Mesodermal cell (in vitro differentiated cells): ENCODE results near the gene MYCBP2.

Experiments
- H3K27ac ChIP-seq: 2 replicates; pipeline ENCODE4 v1.7.0; 2013; ENCODE audit warnings: mild to moderate bottlenecking, low read depth, low read length, moderate library complexity; ENCODE audit not compliant: severe bottlenecking
- H3K36me3 ChIP-seq: 2 replicates; pipeline ENCODE4 v1.7.1; 2013; ENCODE audit warnings: mild to moderate bottlenecking, low read length, moderate library complexity; ENCODE audit not compliant: control insufficient read depth, insufficient read depth
- H3K4me1 ChIP-seq: one replicate; pipeline ENCODE4 v1.7.1; 2013; ENCODE audit warnings: mild to moderate bottlenecking, low read length; ENCODE audit not compliant: insufficient read depth, control insufficient read depth, poor library complexity, severe bottlenecking
- H3K4me3 ChIP-seq: 2 replicates; pipeline ENCODE4 v1.7.0; 2013; ENCODE audit warnings: low read length, control low read depth, mild to moderate bottlenecking; ENCODE audit not compliant: insufficient read depth, poor library complexity, severe bottlenecking; ENCODE audit errors: extremely low read depth
- H3K9me3 ChIP-seq: 2 replicates; pipeline ENCODE4 v1.7.1; 2013; ENCODE audit warnings: mild to moderate bottlenecking, low read length, moderate library complexity; ENCODE audit not compliant: control insufficient read depth
- WGBS, 2 experiments: methylation state at CpG; one replicate each; pipeline ENCODE4 v1.1.5; 2013; ENCODE audit warnings: missing lambda C conversion rate in 2 of 2; ENCODE audit not compliant: insufficient coverage in 2 of 2; 5-methylcytosine and 5-hydroxymethylcytosine counted together

MYCBP2 gene

DNA sequence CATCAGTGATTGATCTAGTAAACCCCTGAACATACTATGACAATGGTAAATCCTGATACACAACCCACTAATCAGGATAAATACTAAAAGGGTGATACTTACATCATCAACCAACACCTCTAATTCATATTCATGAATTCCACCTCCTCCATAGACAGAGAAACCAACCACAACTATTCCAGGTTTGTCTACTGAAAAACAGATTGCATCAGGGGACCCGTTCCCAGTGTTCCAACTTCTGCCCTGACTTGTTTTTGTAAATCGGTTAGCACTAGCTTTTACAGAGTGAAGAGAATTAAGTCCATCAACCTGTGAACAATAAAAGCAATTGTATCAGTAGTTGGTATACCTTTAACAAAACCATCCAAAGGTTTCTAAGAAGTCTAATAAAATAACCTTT, 149.2 kb downstream of the MYCBP2 start:
- H3K36me3 ChIP-seq, result peaks cover 22% of the 10 kb centered on the region
- H3K4me3 ChIP-seq, result no peak overlapping the region
- WGBS, 2 experiments, result no CpG with 5 or more reads among the region's 2 CpGs
- H3K9me3 ChIP-seq, result no peaks in the 10 kb centered on the region
- H3K27ac ChIP-seq, result no peak overlapping the region
- H3K4me1 ChIP-seq, result no peaks in the 10 kb centered on the region

DNA sequence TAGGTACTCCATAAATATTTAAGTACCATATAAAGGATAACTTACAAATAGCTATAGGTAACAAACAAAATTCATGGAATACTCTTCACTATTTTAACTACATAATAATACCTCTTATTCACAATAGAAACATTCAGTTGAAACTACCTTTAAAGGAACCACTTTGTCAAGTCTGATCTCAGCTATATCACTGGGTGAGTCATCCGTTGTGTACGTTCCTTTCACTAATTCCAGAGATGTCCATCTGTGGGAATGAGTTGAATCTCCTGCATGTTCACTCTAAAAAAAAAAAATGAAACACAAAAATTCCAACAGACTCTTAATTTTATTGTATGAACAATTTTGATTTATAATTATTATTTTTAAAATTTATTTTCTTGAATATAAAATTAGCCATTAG, 150.5 kb downstream of the MYCBP2 start:
- no peak overlapping the region for H3K4me3 ChIP-seq
- no peaks in the 10 kb centered on the region for H3K9me3 ChIP-seq
- H3K4me1 ChIP-seq, result no peaks in the 10 kb centered on the region
- no peak overlapping the region for H3K27ac ChIP-seq
- no CpG with 5 or more reads among the region's 2 CpGs for WGBS, 2 experiments
- H3K36me3 ChIP-seq, result peaks cover 22% of the 10 kb centered on the region

DNA sequence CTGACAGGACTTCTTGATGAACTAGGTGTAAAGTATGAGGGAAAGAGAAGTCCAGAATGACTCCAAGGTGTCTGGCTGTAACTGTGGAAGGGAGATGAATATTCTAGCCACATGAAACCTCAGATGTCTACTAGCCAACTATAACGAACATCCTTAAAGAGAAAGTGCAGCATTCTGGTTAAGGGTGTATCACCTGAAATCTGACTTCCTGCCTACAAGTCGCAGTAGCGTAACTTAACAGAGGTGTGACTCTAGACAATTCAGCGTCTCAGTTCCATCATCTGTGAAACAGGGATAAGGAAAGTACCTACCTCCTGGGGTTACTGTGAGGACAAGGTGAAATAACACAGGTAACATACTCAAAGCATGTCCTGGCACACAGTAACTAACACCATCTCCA, 154.2 kb downstream of the MYCBP2 start:
- H3K4me3 ChIP-seq, result no peak overlapping the region
- no peaks in the 10 kb centered on the region for H3K4me1 ChIP-seq
- no peaks in the 10 kb centered on the region for H3K9me3 ChIP-seq
- H3K36me3 ChIP-seq, result peaks cover 13% of the 10 kb centered on the region
- H3K27ac ChIP-seq, result no peak overlapping the region
- WGBS, 2 experiments, result 93 to 95% methylated on average over 3 to 4 of the region's 4 CpGs

DNA sequence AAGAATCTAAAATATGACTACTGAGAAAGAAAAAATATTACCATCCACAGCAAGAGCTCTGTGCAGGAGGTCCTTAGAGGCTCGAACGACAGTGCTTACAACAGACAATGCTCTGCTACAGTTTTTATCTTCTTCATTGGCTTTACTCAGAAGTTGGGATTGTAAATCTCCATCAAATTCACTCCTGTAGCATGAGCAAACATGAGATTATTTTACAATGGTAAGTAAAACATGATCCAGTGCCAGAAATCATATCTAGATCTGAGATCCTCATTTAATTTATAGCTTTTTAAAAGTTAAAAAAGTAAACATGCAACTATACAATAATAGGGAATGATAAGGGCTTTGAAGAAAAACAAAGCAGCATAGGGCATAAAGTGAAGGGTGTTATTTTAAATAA, 155.4 kb downstream of the MYCBP2 start:
- Histone ChIP-seq H3K4me1 (no peaks in the 10 kb centered on the region), H3K27ac (no peak overlapping the region), H3K4me3 (no peak overlapping the region), H3K9me3 (no peaks in the 10 kb centered on the region), H3K36me3 (peaks cover 8% of the 10 kb centered on the region)
- 80% methylated on average over 1 of the region's 2 CpGs; no CpG with 5 or more reads in 1 of the 2 experiments for WGBS, 2 experiments

DNA sequence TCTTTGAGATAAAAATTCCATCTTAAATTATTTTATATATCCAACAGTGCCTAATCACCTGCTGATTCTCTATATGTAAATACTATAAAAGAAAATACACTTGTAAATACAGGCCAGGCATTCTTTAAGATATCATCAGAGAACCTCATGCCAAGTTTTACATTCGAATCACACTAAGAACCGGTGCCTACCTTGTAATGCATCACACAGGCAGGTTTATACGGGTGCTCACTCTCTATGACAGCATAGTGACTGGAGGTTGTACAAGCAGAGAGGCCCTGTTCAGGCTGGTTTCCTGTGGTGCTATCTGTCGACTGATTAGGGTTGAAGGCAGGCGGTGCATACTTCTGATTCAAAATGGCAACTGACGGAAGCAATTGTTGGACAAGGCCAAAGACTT, 158.7 kb downstream of the MYCBP2 start:
- H3K36me3 ChIP-seq, result peaks cover 24% of the 10 kb centered on the region
- H3K4me1 ChIP-seq, result no peaks in the 10 kb centered on the region
- 96% methylated on average over 3 of the region's 6 CpGs for WGBS, 2 experiments
- no peak overlapping the region for H3K4me3 ChIP-seq
- H3K27ac ChIP-seq, result no peak overlapping the region
- no peaks in the 10 kb centered on the region for H3K9me3 ChIP-seq

DNA sequence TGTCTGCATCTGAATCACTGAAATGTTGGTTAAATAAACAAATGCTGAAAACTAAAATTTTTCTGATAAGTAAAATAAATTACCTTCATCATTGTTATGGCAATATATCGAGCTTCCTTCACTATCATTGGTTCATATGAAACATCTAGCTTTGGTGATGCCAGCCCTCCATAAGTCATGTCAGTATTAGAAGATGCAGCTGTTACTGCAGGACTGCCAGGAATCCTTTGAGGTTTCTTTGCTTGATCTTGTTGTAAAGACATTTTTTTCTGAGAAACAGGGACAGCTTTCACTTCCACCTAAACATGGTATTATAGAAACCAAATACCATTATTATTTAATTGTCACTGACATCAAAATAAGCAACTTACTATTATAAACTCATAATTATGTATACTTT, 176.2 kb downstream of the MYCBP2 start:
- no peaks in the 10 kb centered on the region for H3K9me3 ChIP-seq
- H3K4me1 ChIP-seq, result no peaks in the 10 kb centered on the region
- WGBS, 2 experiments, result no CpG with 5 or more reads among the region's 1 CpG
- H3K4me3 ChIP-seq, result no peak overlapping the region
- peaks cover 23% of the 10 kb centered on the region for H3K36me3 ChIP-seq
- no peak overlapping the region for H3K27ac ChIP-seq

DNA sequence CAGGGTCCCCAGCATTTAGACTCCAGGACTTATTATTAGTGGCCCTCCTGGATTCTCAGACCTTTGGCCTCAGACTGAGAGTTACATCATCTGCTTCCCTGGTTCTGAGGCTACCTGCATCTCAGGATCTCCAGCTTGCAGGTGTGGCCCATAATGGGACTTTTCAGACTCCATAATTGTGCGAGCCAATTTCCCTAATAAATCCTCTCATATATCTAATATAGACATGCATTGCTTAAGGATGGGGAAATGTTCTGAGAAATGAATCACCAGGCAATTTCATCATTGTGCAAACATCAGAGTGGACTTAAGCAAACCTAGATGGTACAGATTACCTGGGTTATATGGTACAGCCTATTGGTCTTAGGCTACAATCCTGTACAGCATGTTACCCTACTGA, 183.5 kb downstream of the MYCBP2 start:
- H3K36me3 ChIP-seq, result peaks cover 26% of the 10 kb centered on the region
- WGBS, 2 experiments, result no CpG with 5 or more reads among the region's 1 CpG
- no peaks in the 10 kb centered on the region for H3K4me1 ChIP-seq

DNA sequence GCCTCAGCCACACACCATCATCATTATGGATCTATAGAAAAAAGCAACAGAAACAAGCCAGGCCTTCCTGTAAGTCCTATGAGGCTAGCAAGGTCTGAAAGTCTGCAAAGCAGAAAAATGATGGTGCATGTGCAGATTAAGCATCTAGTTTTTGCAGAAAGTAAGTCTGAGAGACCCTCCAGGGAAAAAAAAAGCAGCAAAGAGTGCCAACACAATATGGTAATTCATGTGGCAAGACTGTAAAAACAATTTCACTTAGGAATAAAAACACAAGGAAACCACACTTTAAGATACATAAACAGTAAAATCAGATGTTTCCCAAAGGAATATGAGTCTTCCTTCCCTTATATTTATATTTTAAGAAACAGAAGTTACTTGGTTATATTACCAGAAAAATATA, 187.6 kb downstream of the MYCBP2 start:
- Histone ChIP-seq H3K36me3 (peaks cover 26% of the 10 kb centered on the region), H3K4me1 (peaks cover 13% of the 10 kb centered on the region), H3K9me3 (no peaks in the 10 kb centered on the region), H3K4me3 (no peak overlapping the region), H3K27ac (no peak overlapping the region)

More for the DNA sequence above, 183.5 kb downstream of the MYCBP2 start:
- Histone ChIP-seq H3K4me3 (no peak overlapping the region), H3K27ac (no peak overlapping the region), H3K9me3 (no peaks in the 10 kb centered on the region)

DNA sequence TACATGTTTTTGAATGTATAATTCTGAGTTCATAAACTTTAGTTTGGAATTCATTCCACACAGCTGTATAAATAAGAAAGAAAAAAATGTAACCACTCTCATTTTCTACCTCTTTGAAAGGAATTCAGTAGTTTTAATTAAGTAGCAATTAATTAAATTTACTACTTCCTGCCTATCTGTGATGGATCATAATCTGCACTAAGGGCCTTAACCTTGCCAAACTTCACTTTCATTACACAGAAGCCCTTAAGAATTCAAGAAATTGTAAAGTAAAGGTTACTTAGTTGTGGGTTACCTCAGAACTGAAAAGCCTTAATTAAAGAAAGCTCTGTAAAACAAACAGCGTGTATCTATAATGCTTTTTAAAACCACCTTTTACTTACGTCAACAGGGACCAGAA, 188.1 kb downstream of the MYCBP2 start:
- H3K4me1 ChIP-seq, result peaks cover 13% of the 10 kb centered on the region
- no peak overlapping the region for H3K4me3 ChIP-seq
- no peaks in the 10 kb centered on the region for H3K9me3 ChIP-seq
- WGBS, 2 experiments, result 88 to 100% methylated on average over 2 of the region's 2 CpGs
- no peak overlapping the region for H3K27ac ChIP-seq
- H3K36me3 ChIP-seq, result peaks cover 25% of the 10 kb centered on the region

DNA sequence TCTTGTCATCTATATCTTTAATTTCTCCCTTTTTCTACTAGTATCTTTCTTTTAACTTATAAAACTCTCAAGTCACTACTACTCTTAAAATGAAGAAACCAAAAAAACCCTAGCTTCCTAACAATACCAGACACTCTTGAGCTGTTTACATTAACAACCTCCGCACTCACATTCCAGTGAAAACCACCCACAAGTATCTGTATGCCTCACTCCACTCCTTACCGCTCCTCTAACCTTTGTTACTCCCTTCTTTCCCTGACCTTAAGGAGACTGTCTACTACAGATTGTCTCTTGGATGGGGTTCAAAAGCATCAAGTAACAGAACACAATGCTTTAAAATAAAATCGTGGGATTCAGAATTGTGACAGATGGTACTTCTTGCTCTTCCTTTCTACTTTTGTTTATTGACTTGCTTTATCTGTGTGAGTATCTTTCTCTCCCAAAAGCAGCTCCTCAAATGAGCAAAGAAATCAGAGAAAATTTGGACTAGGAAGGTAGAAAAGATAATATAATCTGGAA, 189.9 kb downstream of the MYCBP2 start:
- Histone ChIP-seq H3K9me3 (no peaks in the 10 kb centered on the region), H3K4me3 (no peak overlapping the region), H3K36me3 (peaks cover 14% of the 10 kb centered on the region), H3K4me1 (peaks cover 13% of the 10 kb centered on the region), H3K27ac (peak overlapping the region; percentile 34)
- 80 to 83% methylated on average over 2 to 3 of the region's 3 CpGs for WGBS, 2 experiments

DNA sequence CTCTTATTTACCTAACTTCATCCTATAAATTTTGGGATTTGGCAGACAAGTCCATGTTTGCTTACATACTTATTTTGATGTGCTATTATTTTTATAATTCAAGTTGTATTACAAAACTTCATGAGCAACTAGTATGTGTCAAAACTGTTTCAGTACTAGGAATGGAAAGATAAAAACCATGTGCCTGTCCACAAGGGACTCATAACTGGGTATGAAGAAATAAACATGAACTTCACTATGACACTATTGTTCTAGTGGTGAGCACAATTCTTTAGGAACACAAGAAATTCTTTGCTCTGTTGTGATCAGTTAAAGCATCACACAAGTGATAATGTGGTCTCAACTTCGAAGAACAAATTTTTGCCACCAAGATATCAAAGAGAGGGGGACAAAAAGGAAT, 202.5 kb downstream of the MYCBP2 start:
- 80% methylated on average over 1 of the region's 1 CpG; no CpG with 5 or more reads in 1 of the 2 experiments for WGBS, 2 experiments
- no peaks in the 10 kb centered on the region for H3K4me1 ChIP-seq
- no peaks in the 10 kb centered on the region for H3K9me3 ChIP-seq
- no peak overlapping the region for H3K4me3 ChIP-seq
- no peak overlapping the region for H3K27ac ChIP-seq
- H3K36me3 ChIP-seq, result no peaks in the 10 kb centered on the region
